ENCODE data around the gene KCNJ13.

The KCNJ13 gene

DNA sequence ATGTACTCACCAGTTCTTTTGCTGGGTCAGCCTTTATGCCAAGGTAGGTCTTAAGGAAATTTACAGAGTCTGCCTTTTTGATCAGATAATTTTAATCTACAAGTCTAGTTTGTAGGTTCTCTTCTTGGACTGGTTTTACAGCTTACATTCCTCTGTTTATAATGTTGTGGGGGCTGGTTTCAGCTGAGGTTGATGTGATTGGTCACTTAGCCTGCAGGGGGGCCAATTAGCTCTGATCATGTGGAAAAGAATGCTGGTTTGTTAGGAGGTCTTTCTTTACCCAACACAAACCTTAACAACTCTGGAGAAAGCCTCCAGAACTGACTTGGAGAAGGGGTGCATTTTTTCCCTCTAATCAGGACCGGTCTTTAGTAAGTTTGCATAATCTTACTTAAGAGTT is at the start of gene KCNJ13:
TSS of gene KCNJ13 (minus strand) at position 131 of the 400 bp plus-strand sequence. CDS start 5,203 bp downstream, outside the sequence.
- DNase-seq (ENCODE audit: low read depth in 1 of 2, low spot score in 1 of 2), result no peak

DNA sequence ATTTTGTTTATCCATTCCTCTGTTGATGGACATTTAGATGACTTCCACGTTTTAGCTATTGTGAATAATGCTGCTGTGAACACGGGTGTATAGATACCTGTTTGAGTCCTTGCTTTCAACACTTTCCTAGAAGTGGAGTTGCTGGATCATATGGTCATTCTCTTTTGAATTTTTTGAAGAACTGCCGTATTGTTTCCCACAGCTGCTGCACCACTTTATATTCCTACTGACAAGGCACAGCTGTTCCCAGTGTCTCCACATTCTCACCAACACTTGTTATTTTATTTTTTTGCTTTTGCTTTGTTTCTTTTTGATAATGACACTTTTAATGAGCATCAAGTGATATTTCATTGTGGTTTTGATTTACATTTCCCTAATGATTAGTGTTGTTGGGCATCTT is 41.4 kb upstream of the KCNJ13 start:
- no peak for DNase-seq (ENCODE audit: low read depth in 1 of 2, low spot score in 1 of 2)

GRCh38 chr2:232816657-232817056 is 40.3 kb upstream of the KCNJ13 start:
- DNase-seq (ENCODE audit: low read depth in 1 of 2, low spot score in 1 of 2), result no peak

DNA sequence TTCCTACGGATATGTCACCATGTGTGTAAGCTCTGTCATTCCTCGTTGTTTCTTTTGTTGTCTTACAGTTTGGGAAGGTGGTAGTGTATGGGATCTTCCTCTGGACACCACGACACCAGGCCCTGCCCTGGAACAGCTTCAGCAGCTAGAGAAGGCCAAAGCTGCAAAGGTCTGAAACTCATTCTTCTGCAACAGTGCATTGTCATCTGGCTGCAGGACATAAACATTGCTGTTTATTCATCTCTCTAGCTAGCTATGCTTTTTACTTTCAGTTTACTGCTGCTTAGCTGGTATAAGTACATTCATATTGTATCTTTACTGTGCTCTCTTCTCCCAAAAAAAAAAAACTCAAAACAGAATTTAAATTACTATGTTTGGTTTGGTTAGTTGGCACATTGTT is 39.2 kb upstream of the KCNJ13 start:
- DNase-seq (ENCODE audit: low read depth in 1 of 2, low spot score in 1 of 2), result no peak

DNA sequence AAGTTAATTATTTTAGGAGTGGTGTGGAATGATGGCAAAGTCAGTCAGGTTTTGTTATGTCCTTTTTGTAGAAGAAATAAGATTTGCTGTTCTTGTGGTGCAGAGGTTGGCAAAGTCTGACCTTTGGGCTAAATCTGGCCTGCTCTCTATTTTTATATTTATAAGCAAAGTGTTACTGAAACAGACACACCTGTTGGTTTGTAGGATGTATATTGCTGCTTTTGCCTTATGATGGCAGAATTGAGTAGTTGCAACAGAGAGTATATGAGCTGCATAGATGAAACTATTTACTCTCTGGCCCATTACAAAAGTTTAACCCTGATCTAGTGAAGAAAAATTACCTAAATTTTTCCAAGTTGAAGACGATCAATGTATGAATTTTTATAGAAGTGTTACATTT is 34.1 kb upstream of the KCNJ13 start:
- no peak for DNase-seq (ENCODE audit: low read depth in 1 of 2, low spot score in 1 of 2)

- no peak for DNase-seq (ENCODE audit: low read depth in 1 of 2, low spot score in 1 of 2)
Measured at GRCh38 chr2:232809349-232810124, 33.2 kb upstream of the KCNJ13 start.

DNA sequence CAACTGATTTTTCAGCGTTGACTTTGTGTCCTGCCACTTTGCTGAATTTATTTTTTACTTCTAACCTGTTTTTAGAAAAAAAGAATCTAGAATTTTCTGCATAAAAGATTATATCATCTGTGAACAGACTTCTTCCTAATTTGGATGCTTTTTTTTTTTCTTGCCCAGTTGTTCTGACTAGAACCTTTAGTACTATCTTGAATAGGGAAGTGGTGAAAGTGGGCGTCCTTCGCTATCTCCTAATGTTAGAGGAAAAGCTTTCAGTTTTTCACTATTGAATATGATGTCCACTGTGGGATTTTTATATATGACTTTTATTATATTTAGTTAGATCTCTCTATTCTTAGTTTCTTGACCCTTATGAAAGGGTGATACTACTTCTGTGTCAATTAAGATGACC is 25.7 kb upstream of the KCNJ13 start:
- DNase-seq (ENCODE audit: low read depth in 1 of 2, low spot score in 1 of 2), result no peak

GRCh38 chr2:232800166-232800565 is 23.8 kb upstream of the KCNJ13 start:
- DNase-seq (ENCODE audit: low read depth in 1 of 2, low spot score in 1 of 2), result no peak

DNA sequence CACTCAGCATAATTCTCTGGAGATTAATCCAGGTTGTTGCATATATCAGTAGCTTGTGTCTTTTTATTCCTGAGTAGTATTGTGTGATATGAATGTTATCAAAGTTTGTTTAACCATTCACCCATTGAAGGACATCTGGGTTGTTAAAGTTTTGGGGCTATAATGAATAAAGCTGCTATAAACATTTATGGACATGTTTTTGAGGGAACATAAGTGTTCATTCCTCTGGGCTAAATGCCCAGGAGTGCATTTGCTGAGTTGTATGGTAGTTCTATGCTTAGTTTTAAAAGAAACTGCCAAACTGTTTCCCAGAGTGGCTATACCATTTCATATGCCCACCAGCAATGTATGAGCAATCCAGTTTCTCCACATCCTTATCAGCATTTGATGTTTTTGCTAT is 21.8 kb upstream of the KCNJ13 start:
- no peak for DNase-seq (ENCODE audit: low read depth in 1 of 2, low spot score in 1 of 2)

DNA sequence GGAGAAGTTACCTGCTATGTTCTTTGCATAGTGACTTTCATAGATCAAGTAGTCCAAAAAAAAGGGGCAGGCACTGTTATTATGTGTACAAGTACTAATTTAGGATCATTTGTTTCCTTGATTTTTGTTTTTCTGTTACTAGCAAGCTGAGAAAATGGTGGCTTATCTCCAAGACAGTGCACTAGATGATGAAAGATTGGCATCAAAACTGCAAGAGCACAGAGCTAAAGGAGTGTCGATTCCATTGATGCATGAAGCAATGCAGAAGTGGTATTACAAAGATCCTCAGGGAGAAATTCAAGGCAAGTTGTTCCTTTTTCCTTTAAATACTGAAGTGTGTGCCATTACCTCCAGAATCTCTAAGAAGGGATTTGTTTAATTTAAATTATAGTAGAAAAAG is 19.6 kb upstream of the KCNJ13 start:
- no peak for DNase-seq (ENCODE audit: low read depth in 1 of 2, low spot score in 1 of 2)

GRCh38 chr2:232794981-232795380 is 18.6 kb upstream of the KCNJ13 start:
- no peak for DNase-seq (ENCODE audit: low read depth in 1 of 2, low spot score in 1 of 2)

- DNase-seq (ENCODE audit: low read depth in 1 of 2, low spot score in 1 of 2), result no peak
Measured at GRCh38 chr2:232793271-232793670, 16.9 kb upstream of the KCNJ13 start.

GRCh38 chr2:232791518-232791917 is 15.2 kb upstream of the KCNJ13 start:
- DNase-seq (ENCODE audit: low read depth in 1 of 2, low spot score in 1 of 2), result no peak

DNA sequence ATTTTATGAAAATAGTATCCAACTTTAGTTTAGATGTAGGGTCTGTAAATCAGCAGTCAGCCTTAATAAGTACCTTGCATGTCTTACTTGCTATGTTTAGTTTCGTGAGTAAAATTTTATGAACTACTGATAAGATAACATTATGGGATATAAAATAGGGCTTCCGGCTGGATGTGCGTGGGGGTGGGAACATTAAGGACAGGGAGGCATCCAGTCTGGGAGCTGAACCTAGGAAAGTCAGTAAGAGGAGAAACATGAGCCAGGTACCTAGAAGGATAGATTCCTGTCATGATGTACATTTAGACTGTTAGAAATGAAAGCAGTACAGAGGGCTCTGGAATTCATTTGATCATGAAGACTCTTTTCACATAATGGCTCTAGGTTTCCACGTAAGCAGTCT is 12.7 kb upstream of the KCNJ13 start:
- no peak for DNase-seq (ENCODE audit: low read depth in 1 of 2, low spot score in 1 of 2)

DNA sequence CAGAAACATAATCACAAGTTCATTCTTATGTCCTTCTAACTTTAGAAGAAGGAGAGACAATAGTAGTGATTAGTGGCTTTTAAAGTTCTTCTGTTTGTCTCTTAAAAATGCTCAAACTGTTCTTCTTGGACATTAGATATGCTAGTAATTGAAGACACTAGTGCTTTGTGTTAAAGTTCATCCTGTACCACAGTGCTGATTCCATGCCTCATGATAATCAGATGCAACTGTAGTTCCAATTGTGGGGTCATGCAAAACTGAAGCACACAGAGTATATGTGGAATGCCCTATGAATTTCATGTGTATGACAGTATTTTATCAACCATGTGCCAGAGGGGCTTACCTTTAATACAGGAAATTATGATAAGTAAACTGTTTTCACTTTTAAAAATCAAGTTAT is 11.4 kb upstream of the KCNJ13 start:
- no peak for DNase-seq (ENCODE audit: low read depth in 1 of 2, low spot score in 1 of 2)

DNA sequence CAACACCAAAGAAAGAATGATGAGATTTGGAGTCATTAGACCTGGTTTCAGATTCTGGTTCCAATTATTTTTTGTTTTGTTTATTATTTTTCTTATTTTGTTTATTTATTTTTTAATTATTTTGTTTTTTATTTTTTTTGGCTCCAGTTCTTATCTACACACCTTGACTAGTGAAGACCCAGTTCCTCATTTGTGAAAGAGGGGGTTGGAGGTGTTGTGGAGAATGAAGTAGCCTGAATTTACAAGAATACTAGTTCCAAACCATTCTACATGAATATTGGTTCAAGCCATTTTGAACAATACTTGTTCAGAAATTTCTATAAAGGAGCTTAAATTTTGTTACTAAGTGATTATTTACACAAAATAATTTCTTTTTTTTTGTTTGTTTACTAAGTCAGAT is 6.9 kb upstream of the KCNJ13 start:
- no peak for DNase-seq (ENCODE audit: low read depth in 1 of 2, low spot score in 1 of 2)

GRCh38 chr2:232781765-232782164 is 5.4 kb upstream of the KCNJ13 start:
- no peak for DNase-seq (ENCODE audit: low read depth in 1 of 2, low spot score in 1 of 2)

DNA sequence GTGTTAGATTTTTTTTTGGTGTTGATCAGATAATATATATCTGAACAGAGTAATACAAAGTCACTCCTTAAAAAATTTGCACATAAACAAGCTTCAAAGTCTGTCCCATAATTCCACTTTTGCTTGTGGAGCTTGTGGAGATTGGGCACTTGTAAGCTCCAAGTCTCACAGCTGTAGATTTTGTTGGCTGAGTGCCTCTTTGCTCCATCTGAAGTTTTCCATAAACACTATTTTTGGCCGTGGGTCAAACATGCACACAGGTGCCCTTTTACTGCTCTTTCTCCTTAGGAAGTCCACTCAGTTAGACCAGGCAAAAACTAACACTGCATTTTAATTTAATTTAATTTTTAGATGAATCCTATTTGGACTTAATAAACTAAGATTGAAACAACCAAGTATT is 3.6 kb upstream of the KCNJ13 start:
- no peak for DNase-seq (ENCODE audit: low read depth in 1 of 2, low spot score in 1 of 2)

DNA sequence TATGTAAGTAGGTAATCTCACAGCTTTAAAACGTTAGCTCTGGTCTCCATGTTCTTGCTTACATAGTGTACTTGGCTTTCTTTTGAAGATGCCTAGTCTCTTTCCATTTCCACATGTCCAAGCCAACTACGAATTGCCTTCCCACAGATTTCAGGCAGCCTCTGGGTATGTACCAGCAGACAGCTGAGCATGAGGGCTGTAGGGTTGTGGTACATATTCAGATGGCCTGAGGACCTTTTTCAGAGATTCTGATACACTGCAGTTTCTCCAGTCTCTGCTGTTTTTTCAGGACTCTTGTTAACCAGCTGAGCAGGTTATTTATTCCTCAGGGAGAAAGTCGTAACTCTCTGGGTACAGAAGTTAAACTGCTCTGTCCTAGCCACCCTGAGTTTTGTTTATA is 3.1 kb upstream of the KCNJ13 start:
- no peak for DNase-seq (ENCODE audit: low read depth in 1 of 2, low spot score in 1 of 2)

DNA sequence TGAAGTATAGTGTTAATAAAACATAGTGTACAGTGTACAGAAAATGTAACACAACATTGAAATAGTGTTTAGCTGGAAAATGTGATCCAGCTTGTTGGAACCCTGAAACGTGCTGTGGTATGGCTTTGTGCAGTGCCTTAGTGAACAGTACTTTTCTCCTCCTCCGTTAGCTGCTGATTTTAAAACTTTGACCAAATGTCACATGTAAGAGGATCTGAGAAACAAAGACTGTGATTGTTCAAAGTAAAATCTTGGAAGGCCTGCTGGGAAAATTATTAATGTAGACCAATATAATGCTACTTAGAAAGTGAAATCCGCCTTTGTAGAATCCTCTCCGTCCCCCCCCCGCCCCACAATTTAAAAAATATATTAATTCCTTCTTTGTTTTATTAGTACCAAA is 911 bp upstream of the KCNJ13 start:
- no peak for DNase-seq (ENCODE audit: low read depth in 1 of 2, low spot score in 1 of 2)

DNA sequence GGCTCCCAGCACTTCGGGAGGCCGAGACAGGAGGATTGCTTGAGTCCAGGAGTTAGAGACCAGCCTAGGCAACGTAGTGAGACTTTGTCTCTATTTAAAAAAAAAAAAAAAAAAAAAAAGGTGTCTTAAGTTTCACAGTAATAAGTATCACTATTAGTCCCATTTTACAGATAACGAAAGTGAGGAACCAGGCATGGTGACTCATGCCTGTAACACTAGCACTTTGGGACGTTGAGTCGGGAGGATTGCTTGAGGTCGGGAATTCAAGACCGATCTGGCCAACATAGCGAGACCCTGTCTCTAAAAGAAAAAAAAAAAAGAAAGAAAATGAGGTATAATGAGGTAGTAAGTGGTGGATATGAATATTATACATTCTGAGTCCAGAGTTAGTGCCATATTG is 2.5 kb downstream of the KCNJ13 start:
- DNase-seq (ENCODE audit: low read depth in 1 of 2, low spot score in 1 of 2), result no peak

GRCh38 chr2:232772531-232772930 is 3.8 kb downstream of the KCNJ13 start:
- DNase-seq (ENCODE audit: low read depth in 1 of 2, low spot score in 1 of 2), result no peak

DNA sequence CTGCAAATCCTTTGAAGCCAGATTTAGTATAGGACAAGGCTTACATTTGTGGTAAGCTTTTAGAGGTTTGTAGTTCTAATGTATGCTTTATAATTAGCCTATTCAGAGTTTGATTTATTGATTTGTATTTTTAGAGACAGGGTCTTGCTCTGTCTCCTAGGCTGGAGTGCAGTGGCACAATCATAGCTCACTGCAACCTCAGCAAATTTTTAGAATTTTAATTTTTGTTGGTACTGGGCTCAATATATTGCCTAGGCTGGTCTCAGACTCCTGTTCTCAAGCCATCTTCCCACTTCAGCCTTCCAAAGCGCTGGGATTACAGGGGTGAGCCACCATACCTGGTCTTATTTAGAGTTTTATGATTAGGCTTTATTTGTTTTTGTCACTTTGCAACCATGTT is 4.5 kb downstream of the KCNJ13 start:
- DNase-seq (ENCODE audit: low read depth in 1 of 2, low spot score in 1 of 2), result no peak

Measured in activated T-helper 1 cell treated with anti-CD3 and anti-CD28 coated beads, Interleukin-2, amount 50 U/mL, for 16 hours (primary cell).